ENCODE data around the gene RAD18.

GRCh38 chr3:8952130-8952529 is 11.1 kb downstream of the RAD18 start:
- TF ChIP-seq CTCF (IDR thresholded peaks at IDR 0.05) (no peak), POLR2A (IDR thresholded peaks at IDR 0.05) (no peak)
